DOHH2 (cell line): Measurements from ENCODE around the gene FAM174C.

Experiments
- H3F3A ChIP-seq: fragments of 200-600 bp; sonication (generic), shearing (Covaris generic); 2 replicates; pipeline ENCODE4 v1.6.0; 2016; ENCODE audit warnings: antibody characterized with exemption, mild to moderate bottlenecking; ENCODE audit not compliant: control insufficient read depth, insufficient read depth
- H3K27ac ChIP-seq: fragments of 200-600 bp; sonication (generic); 2 replicates; pipeline ENCODE4 v1.5.1; 2014; ENCODE audit warnings: low read depth, mild to moderate bottlenecking, low read length, moderate library complexity
- H3K27me3 ChIP-seq: fragments of 200-600 bp; sonication (generic); 2 replicates; pipeline ENCODE4 v1.6.1; 2014; ENCODE audit warnings: mild to moderate bottlenecking, low read length, mixed read lengths; ENCODE audit not compliant: control insufficient read depth
- H3K36me3 ChIP-seq: fragments of 200-600 bp; sonication (generic); 2 replicates; pipeline ENCODE4 v1.6.1; 2014; ENCODE audit warnings: mild to moderate bottlenecking, low read length, moderate library complexity, mixed read lengths; ENCODE audit not compliant: control insufficient read depth
- H3K4me1 ChIP-seq: fragments of 200-600 bp; sonication (generic); 2 replicates; pipeline ENCODE4 v1.6.1; 2014; ENCODE audit warnings: mild to moderate bottlenecking, low read length, mixed read lengths; ENCODE audit not compliant: control insufficient read depth
- H3K4me2 ChIP-seq: fragments of 200-600 bp; sonication (generic); 2 replicates; pipeline ENCODE4 v1.6.0; 2014; ENCODE audit warnings: mild to moderate bottlenecking, low read length, moderate library complexity
- H3K4me3 ChIP-seq: fragments of 200-600 bp; sonication (generic); 2 replicates; pipeline ENCODE4 v1.5.1; 2014; ENCODE audit warnings: mild to moderate bottlenecking, low read length, mixed read lengths
- H3K79me2 ChIP-seq: fragments of 200-600 bp; sonication (generic); 2 replicates; pipeline ENCODE4 v1.6.1; 2014; ENCODE audit warnings: mild to moderate bottlenecking, low read length, mixed read lengths; ENCODE audit not compliant: control insufficient read depth
- H3K9me2 ChIP-seq: fragments of 200-600 bp; sonication (generic); replicated peaks from 2 replicates; pipeline ENCODE4 v1.6.1; 2014; ENCODE audit warnings: mild to moderate bottlenecking, low read length, mixed read lengths; ENCODE audit not compliant: control insufficient read depth
- H3K9me3 ChIP-seq: fragments of 200-600 bp; sonication (generic); 2 replicates; pipeline ENCODE4 v1.6.1; 2014; ENCODE audit warnings: antibody characterized with exemption, low read length, mixed read lengths; ENCODE audit not compliant: control insufficient read depth, insufficient read depth
- H4K20me1 ChIP-seq: fragments of 200-600 bp; sonication (generic); 2 replicates; pipeline ENCODE4 v1.6.0; 2014; ENCODE audit warnings: low read depth, mild to moderate bottlenecking, antibody characterized with exemption, low read length, moderate library complexity; ENCODE audit not compliant: control insufficient read depth, insufficient read depth
- EZH2phosphoT487 ChIP-seq: fragments of 200-600 bp; sonication (generic); IDR thresholded peaks from 2 replicates; pipeline ENCODE4 v1.6.1; 2017; ENCODE audit warnings: borderline replicate concordance, mild to moderate bottlenecking, antibody characterized with exemption, low read length, moderate library complexity, mixed read lengths
- TF ChIP-seq, protein P1 (sequence below): fragments of 200-600 bp; sonication (generic); IDR thresholded peaks from one replicate; pipeline ENCODE4 v1.5.1; 2014; ENCODE audit warnings: antibody characterized with exemption, mild to moderate bottlenecking, low read depth, low read length; ENCODE audit not compliant: poor library complexity, severe bottlenecking

FAM174C gene

DNA sequence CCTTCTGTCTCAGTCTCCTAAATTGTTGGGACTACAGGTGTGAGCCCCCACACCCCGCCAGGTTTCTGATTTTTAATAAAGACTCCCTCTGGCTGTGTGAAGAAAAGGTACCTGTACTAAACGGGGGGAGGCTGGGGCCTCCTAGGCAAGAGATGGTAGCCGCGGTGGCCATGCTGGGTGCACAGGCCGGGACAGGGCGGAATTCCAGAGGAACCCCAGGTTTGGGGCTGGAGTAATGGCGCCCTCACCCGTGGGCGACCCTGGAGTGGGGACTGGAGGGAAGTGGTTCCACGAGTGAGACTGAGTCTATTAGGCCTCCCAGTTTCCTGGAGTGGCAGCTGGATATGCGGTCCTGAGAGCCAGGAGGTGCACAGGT lies 35.9 kb upstream of the FAM174C start:
- H3K36me3 ChIP-seq, result peaks cover 16% of the 10 kb centered on the region
- H3K79me2 ChIP-seq, result peaks cover 32% of the 10 kb centered on the region
- peak overlapping the region; percentile 99 for H3K4me2 ChIP-seq
- TF ChIP-seq EZH2phosphoT487, result no peak
- TF ChIP-seq, protein P1, sequence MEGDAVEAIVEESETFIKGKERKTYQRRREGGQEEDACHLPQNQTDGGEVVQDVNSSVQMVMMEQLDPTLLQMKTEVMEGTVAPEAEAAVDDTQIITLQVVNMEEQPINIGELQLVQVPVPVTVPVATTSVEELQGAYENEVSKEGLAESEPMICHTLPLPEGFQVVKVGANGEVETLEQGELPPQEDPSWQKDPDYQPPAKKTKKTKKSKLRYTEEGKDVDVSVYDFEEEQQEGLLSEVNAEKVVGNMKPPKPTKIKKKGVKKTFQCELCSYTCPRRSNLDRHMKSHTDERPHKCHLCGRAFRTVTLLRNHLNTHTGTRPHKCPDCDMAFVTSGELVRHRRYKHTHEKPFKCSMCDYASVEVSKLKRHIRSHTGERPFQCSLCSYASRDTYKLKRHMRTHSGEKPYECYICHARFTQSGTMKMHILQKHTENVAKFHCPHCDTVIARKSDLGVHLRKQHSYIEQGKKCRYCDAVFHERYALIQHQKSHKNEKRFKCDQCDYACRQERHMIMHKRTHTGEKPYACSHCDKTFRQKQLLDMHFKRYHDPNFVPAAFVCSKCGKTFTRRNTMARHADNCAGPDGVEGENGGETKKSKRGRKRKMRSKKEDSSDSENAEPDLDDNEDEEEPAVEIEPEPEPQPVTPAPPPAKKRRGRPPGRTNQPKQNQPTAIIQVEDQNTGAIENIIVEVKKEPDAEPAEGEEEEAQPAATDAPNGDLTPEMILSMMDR, result no peak
- H3F3A ChIP-seq, result peaks cover 19% of the 10 kb centered on the region
- peaks cover 35% of the 10 kb centered on the region for H3K27me3 ChIP-seq
- H3K4me1 ChIP-seq, result peaks cover 49% of the 10 kb centered on the region
- H3K9me2 ChIP-seq, result no peaks in the 10 kb centered on the region
- H3K4me3 ChIP-seq, result peak overlapping the region; percentile 95; the same call in 1 of the 2 replicates
- no peaks in the 10 kb centered on the region for H4K20me1 ChIP-seq
- no peak overlapping the region for H3K27ac ChIP-seq
- H3K9me3 ChIP-seq, result no peaks in the 10 kb centered on the region

DNA sequence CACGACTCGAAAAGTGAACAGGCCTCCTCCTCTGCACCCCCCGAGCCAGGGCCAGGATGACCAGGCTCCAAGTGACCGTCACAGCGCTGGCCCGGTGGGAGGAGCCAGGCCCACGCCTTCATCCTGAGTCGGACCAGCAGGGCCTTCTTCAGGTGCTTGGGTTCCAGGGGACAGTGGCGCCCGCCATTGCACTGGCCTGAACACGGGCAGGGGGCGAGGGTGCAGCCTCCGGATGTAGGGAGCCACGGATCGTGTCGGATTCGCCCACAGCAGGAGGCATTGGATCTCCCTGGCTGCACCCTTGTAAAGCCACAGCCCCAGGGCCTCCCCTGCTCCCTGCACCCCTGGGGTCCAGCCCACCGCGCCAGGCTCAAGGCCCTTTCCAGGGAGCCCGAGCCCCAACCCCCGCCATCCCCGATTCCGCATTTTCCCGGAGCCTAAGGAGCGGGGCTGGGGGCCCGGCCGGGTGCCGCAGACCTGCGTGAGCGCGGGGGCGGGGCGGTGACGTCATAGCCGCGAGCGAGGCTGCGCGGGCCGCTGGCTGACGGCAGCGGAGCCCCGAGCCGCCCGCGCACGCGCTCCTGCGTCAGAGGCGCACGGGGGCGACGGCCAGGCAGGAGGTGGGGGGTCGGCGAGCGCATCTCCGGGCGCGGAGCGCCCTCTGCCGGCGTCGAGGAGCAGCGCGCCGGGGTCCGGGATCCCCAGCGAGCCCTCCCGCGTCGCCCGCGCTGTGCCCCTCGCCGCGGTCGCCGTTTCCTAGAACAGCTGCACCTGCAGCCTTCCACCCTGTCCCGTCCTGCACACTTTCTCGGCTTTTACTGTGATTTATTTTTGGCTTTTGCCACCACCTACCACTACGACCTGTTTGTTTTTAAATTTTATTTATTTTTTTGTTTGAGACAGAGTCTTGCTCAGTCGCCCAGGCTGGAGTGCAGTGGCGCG lies 35.3 kb upstream of the FAM174C start:
- H3F3A ChIP-seq, result peaks cover 19% of the 10 kb centered on the region
- H3K4me3 ChIP-seq, result peak overlapping the region; percentile 95
- peaks cover 55% of the 10 kb centered on the region for H3K4me1 ChIP-seq
- H3K9me3 ChIP-seq, result no peaks in the 10 kb centered on the region
- peaks cover 38% of the 10 kb centered on the region for H3K79me2 ChIP-seq
- no peaks in the 10 kb centered on the region for H4K20me1 ChIP-seq
- peak overlapping the region; percentile 99 for H3K4me2 ChIP-seq
- no peaks in the 10 kb centered on the region for H3K9me2 ChIP-seq
- H3K36me3 ChIP-seq, result peaks cover 22% of the 10 kb centered on the region
- peaks cover 35% of the 10 kb centered on the region for H3K27me3 ChIP-seq
- no peak for TF ChIP-seq EZH2phosphoT487
- TF ChIP-seq, protein P1, result peak; percentile 69
- 0 out of 2 replicates have a peak overlapping the region, but pooled peaks have one; percentile 13 for H3K27ac ChIP-seq

DNA sequence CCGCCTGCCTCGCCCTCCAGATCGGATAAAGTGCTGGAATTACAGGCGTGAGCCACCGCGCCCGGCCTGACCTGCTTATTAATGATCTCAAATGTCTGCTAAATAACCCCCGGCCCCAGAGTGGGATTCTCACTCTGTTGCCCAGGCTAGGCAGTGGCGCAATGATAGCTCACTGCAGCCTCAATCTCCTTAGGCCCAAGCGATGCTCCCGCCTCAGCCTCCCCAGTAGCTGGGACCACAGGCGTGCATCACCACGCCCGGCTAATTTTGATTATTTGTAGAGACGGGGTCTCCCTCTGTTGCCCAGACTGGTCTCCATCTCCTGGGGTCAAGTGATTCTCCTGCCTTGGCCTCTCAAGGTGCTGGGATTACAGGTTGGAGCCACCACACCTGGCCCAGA lies 34.4 kb upstream of the FAM174C start:
- H3F3A ChIP-seq, result peaks cover 19% of the 10 kb centered on the region
- H3K4me3 ChIP-seq, result peak overlapping the region; percentile 95
- peaks cover 28% of the 10 kb centered on the region for H3K36me3 ChIP-seq
- peaks cover 31% of the 10 kb centered on the region for H3K27me3 ChIP-seq
- H3K79me2 ChIP-seq, result peaks cover 43% of the 10 kb centered on the region
- H3K27ac ChIP-seq, result peak overlapping the region; percentile 45
- peak overlapping the region; percentile 99 for H3K4me2 ChIP-seq
- TF ChIP-seq EZH2phosphoT487, result no peak
- TF ChIP-seq, protein P1, result no peak
- H3K9me2 ChIP-seq, result no peaks in the 10 kb centered on the region
- no peaks in the 10 kb centered on the region for H3K9me3 ChIP-seq
- peaks cover 59% of the 10 kb centered on the region for H3K4me1 ChIP-seq
- H4K20me1 ChIP-seq, result no peaks in the 10 kb centered on the region
